ENCODE data around the gene ZNF385B. TPM values are rescaled to one million over a fixed set of nuclear protein-coding genes. Genes with fewer than 3 reads are reported as not detected.

Gene ZNF385B
- total RNA-seq, 1 donor = 1.1 TPM

GRCh38 chr2:179877601-179878364 is 16.4 kb upstream of the ZNF385B start:
- H3K79me2 ChIP-seq (ENCODE audit: insufficient read depth, low read length) = no peaks in the 10 kb centered on the region
- H3K4me3 ChIP-seq (ENCODE audit: insufficient read depth, low read length) = no peak overlapping the region
- H3K9me3 ChIP-seq (ENCODE audit: low read depth, low read length) = no peaks in the 10 kb centered on the region
- H4K20me1 ChIP-seq (ENCODE audit: insufficient read depth, low read length) = no peaks in the 10 kb centered on the region
- H3K27me3 ChIP-seq (ENCODE audit: insufficient read depth, low read length) = no peaks in the 10 kb centered on the region
- no peak overlapping the region for H3K27ac ChIP-seq (ENCODE audit: low read depth, low read length)
- no peak for DNase-seq (ENCODE audit: insufficient read length, low spot score, missing footprints)
- H3K4me1 ChIP-seq (ENCODE audit: insufficient read depth, low read length) = no peaks in the 10 kb centered on the region
- TF ChIP-seq, protein P1, sequence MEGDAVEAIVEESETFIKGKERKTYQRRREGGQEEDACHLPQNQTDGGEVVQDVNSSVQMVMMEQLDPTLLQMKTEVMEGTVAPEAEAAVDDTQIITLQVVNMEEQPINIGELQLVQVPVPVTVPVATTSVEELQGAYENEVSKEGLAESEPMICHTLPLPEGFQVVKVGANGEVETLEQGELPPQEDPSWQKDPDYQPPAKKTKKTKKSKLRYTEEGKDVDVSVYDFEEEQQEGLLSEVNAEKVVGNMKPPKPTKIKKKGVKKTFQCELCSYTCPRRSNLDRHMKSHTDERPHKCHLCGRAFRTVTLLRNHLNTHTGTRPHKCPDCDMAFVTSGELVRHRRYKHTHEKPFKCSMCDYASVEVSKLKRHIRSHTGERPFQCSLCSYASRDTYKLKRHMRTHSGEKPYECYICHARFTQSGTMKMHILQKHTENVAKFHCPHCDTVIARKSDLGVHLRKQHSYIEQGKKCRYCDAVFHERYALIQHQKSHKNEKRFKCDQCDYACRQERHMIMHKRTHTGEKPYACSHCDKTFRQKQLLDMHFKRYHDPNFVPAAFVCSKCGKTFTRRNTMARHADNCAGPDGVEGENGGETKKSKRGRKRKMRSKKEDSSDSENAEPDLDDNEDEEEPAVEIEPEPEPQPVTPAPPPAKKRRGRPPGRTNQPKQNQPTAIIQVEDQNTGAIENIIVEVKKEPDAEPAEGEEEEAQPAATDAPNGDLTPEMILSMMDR (IDR thresholded peaks at IDR 0.05; ENCODE audit: extremely low read depth, low read depth, low read length) = no peak
- H2AFZ ChIP-seq (ENCODE audit: low read length) = no peak overlapping the region
- no peaks in the 10 kb centered on the region for H3K36me3 ChIP-seq (ENCODE audit: insufficient read depth, low read length)
- H3K4me2 ChIP-seq (ENCODE audit: insufficient read depth, low read length) = no peak overlapping the region

GRCh38 chr2:179876266-179876665 is 14.9 kb upstream of the ZNF385B start:
- Histone ChIP-seq H4K20me1 (ENCODE audit: insufficient read depth, low read length) (no peaks in the 10 kb centered on the region), H3K36me3 (ENCODE audit: insufficient read depth, low read length) (no peaks in the 10 kb centered on the region), H3K79me2 (ENCODE audit: insufficient read depth, low read length) (no peaks in the 10 kb centered on the region), H3K9me3 (ENCODE audit: low read depth, low read length) (no peaks in the 10 kb centered on the region), H3K4me2 (ENCODE audit: insufficient read depth, low read length) (no peak overlapping the region), H3K27ac (ENCODE audit: low read depth, low read length) (no peak overlapping the region), H3K4me3 (ENCODE audit: insufficient read depth, low read length) (no peak overlapping the region), H3K4me1 (ENCODE audit: insufficient read depth, low read length) (no peaks in the 10 kb centered on the region), H3K27me3 (ENCODE audit: insufficient read depth, low read length) (no peaks in the 10 kb centered on the region), H2AFZ (ENCODE audit: low read length) (no peak overlapping the region)
- TF ChIP-seq, protein P1 (IDR thresholded peaks at IDR 0.05; ENCODE audit: extremely low read depth, low read depth, low read length) = peak; percentile 13
- no peak for DNase-seq (ENCODE audit: insufficient read length, low spot score, missing footprints)

DNA sequence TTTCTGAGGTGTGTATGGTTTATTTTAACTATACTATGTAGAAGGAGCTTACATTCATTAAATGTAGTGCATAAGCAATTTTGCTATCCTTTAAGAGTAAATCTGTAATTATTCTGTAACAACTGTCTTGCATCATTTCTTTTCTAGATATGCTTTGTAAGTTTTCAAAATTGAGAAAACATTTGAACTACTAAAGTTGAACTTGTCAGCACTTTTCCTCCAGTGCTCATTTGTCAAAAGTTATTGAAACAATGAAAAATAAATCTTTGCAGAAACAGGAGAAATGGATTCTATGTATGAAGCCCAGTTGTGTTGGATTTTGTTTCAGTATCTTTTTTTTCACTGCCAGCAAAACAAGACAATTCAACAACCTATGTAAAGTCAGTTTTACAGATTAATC is 14.5 kb upstream of the ZNF385B start:
- no peak for DNase-seq (ENCODE audit: insufficient read length, low spot score, missing footprints)
- Histone ChIP-seq H3K9me3 (ENCODE audit: low read depth, low read length) (no peaks in the 10 kb centered on the region), H3K4me1 (ENCODE audit: insufficient read depth, low read length) (no peaks in the 10 kb centered on the region), H4K20me1 (ENCODE audit: insufficient read depth, low read length) (no peaks in the 10 kb centered on the region), H3K4me3 (ENCODE audit: insufficient read depth, low read length) (no peak overlapping the region), H3K27ac (ENCODE audit: low read depth, low read length) (no peak overlapping the region), H3K79me2 (ENCODE audit: insufficient read depth, low read length) (no peaks in the 10 kb centered on the region), H2AFZ (ENCODE audit: low read length) (no peak overlapping the region), H3K36me3 (ENCODE audit: insufficient read depth, low read length) (no peaks in the 10 kb centered on the region), H3K4me2 (ENCODE audit: insufficient read depth, low read length) (no peak overlapping the region), H3K27me3 (ENCODE audit: insufficient read depth, low read length) (no peaks in the 10 kb centered on the region)
- TF ChIP-seq, protein P1 (IDR thresholded peaks at IDR 0.05; ENCODE audit: extremely low read depth, low read depth, low read length) = no peak

- Histone ChIP-seq H3K9me3 (ENCODE audit: low read depth, low read length) (no peaks in the 10 kb centered on the region), H3K36me3 (ENCODE audit: insufficient read depth, low read length) (no peaks in the 10 kb centered on the region), H2AFZ (ENCODE audit: low read length) (no peak overlapping the region), H4K20me1 (ENCODE audit: insufficient read depth, low read length) (no peaks in the 10 kb centered on the region), H3K4me1 (ENCODE audit: insufficient read depth, low read length) (peaks cover 13% of the 10 kb centered on the region), H3K27me3 (ENCODE audit: insufficient read depth, low read length) (peaks cover 83% of the 10 kb centered on the region), H3K4me2 (ENCODE audit: insufficient read depth, low read length) (no peak overlapping the region), H3K79me2 (ENCODE audit: insufficient read depth, low read length) (no peaks in the 10 kb centered on the region), H3K4me3 (ENCODE audit: insufficient read depth, low read length) (no peak overlapping the region), H3K27ac (ENCODE audit: low read depth, low read length) (no peak overlapping the region)
- DNase-seq (ENCODE audit: insufficient read length, low spot score, missing footprints) = no peak
- TF ChIP-seq, protein P1 (IDR thresholded peaks at IDR 0.05; ENCODE audit: extremely low read depth, low read depth, low read length) = no peak
Observed at GRCh38 chr2:179862898-179863458, 1.6 kb upstream of the ZNF385B start.

Measured in osteoblast (primary cell).